Transverse colon (tissue), 4 donors: ENCODE measurements around the gene CAPNS2.

ENCODE experiments used
- CTCF ChIP-seq, 5 experiments: fragments of 200-600 bp in 3 of 5; fragments of 450-650 bp in 2 of 5; sonication (generic) in 3 of 5; IDR thresholded peaks; 1 replicate in 2 of 5; 2 replicates in 3 of 5; pipeline ENCODE4 v1.5.1; 2016 to 2017; ENCODE audit warnings: antibody characterized with exemption in 5 of 5, inconsistent platforms in 3 of 5, mild to moderate bottlenecking in 2 of 5, moderate library complexity in 1 of 5
- EP300 ChIP-seq: sonication (generic); formaldehyde crosslinking; IDR thresholded peaks from one replicate; pipeline ENCODE4 v1.6.1; 2017; ENCODE audit warnings: antibody characterized with exemption, low read depth
- POLR2A ChIP-seq: fragments of 450-650 bp; IDR thresholded peaks from one replicate; pipeline ENCODE4 v1.6.1; 2016; ENCODE audit warnings: antibody characterized with exemption, mild to moderate bottlenecking, moderate library complexity
- POLR2AphosphoS5 ChIP-seq, 3 donors: sonication (generic); formaldehyde crosslinking; IDR thresholded peaks; one replicate each; pipeline ENCODE4 v1.6.1; 2016; ENCODE audit warnings: antibody characterized with exemption in 3 of 3

- TF ChIP-seq POLR2AphosphoS5 (IDR thresholded peaks at IDR 0.05) (no peak), CTCF (IDR thresholded peaks at IDR 0.05) (no peak), POLR2A (no peak), EP300 (no peak)
These were observed 31.7 kb upstream of the CAPNS2 start for GRCh38 chr16:55534756-55535155.
